Suprapubic skin (tissue), 4 donors: Measurements from ENCODE around the gene ANKRD31. TPM values are rescaled to one million over a fixed set of nuclear protein-coding genes. Genes with fewer than 3 reads are reported as not detected.
"Not testable (repeated sequence)": the region's sequence is repeated elsewhere in the genome, so short reads cannot be mapped to it uniquely, and the experiment has no call there.

Experiments used
- DNase-seq, 2 donors: peaks; one replicate each; pipeline ENCODE4 v3.0.0-alpha.2; 2019; ENCODE audit warnings: low spot score in 2 of 2
- H3K27ac ChIP-seq: fragments of 200-600 bp; sonication (generic); one replicate; pipeline ENCODE4 v1.5.1; 2019
- H3K27me3 ChIP-seq: fragments of 200-600 bp; sonication (generic); one replicate; pipeline ENCODE4 v1.5.1; 2019
- H3K36me3 ChIP-seq: fragments of 200-600 bp; sonication (generic); one replicate; pipeline ENCODE4 v1.5.1; 2019
- H3K4me1 ChIP-seq: fragments of 200-600 bp; sonication (generic); one replicate; pipeline ENCODE4 v1.5.1; 2019
- H3K4me3 ChIP-seq: fragments of 200-600 bp; sonication (generic); one replicate; pipeline ENCODE4 v1.5.1; 2019; ENCODE audit warnings: mild to moderate bottlenecking
- H3K9me3 ChIP-seq: fragments of 200-600 bp; sonication (generic); one replicate; pipeline ENCODE4 v1.5.1; 2019
- EP300 ChIP-seq: sonication (generic); formaldehyde crosslinking; IDR thresholded peaks from one replicate; pipeline ENCODE4 v1.6.1; 2017; ENCODE audit warnings: antibody characterized with exemption
- POLR2A ChIP-seq, 2 donors: fragments of 450-650 bp; IDR thresholded peaks; one replicate each; pipeline ENCODE4 v1.6.1; 2017; ENCODE audit warnings: antibody characterized with exemption in 2 of 2, mild to moderate bottlenecking in 2 of 2, moderate library complexity in 2 of 2
- POLR2AphosphoS5 ChIP-seq, 3 donors: sonication (generic); formaldehyde crosslinking; IDR thresholded peaks; one replicate each; pipeline ENCODE4 v1.6.1; 2017; ENCODE audit warnings: antibody characterized with exemption in 3 of 3
- WGBS: methylation state at CpG from one replicate; pipeline ENCODE4 v1.1.5; 2018; 5-methylcytosine and 5-hydroxymethylcytosine counted together
- total RNA-seq, 4 donors: library from RNA; depleted of rRNA; stranded (reverse); fragments of >200 nt; gene quantifications; one replicate each; pipeline ENCODE4 v1.1.0, GENCODE V29; 2016
- TF ChIP-seq, protein P1 (sequence below), 2 donors: fragments of 200-600 bp in 1 of 2; fragments of 450-650 bp in 1 of 2; sonication (generic) in 1 of 2; IDR thresholded peaks; one replicate each; pipeline ENCODE4 v1.5.1; 2016 to 2019; ENCODE audit warnings: antibody characterized with exemption in 2 of 2, mild to moderate bottlenecking in 1 of 2, moderate library complexity in 1 of 2

ANKRD31 gene
- total RNA-seq, 4 donors from 2014 or later: 0.19 to 0.26 (median 0.21) TPM; not detected in 1

DNA sequence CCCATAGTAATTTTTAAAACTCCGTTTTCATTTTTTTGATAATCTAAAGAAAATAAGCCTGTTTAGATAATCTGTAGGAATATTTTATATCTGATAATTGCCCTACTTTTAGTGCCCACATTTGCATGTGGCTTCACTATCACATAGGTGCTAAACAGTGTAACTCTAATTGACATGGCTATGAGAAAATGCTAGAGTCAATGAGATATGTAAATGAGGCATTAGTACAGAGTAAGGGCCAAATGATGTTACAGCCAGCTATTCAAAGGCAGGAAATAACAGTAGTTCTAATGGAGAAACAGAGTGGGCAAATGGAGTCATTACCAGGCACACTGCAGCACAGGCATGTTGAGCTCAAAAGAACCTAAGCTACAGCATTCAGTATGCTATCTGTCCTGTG is 147.0 kb downstream of the ANKRD31 start:
- H3K27me3 ChIP-seq: no peaks in the 10 kb centered on the region
- no peaks in the 10 kb centered on the region for H3K36me3 ChIP-seq
- TF ChIP-seq, protein P1, sequence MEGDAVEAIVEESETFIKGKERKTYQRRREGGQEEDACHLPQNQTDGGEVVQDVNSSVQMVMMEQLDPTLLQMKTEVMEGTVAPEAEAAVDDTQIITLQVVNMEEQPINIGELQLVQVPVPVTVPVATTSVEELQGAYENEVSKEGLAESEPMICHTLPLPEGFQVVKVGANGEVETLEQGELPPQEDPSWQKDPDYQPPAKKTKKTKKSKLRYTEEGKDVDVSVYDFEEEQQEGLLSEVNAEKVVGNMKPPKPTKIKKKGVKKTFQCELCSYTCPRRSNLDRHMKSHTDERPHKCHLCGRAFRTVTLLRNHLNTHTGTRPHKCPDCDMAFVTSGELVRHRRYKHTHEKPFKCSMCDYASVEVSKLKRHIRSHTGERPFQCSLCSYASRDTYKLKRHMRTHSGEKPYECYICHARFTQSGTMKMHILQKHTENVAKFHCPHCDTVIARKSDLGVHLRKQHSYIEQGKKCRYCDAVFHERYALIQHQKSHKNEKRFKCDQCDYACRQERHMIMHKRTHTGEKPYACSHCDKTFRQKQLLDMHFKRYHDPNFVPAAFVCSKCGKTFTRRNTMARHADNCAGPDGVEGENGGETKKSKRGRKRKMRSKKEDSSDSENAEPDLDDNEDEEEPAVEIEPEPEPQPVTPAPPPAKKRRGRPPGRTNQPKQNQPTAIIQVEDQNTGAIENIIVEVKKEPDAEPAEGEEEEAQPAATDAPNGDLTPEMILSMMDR (IDR thresholded peaks at IDR 0.05): no peak
- no peak for TF ChIP-seq EP300
- no peak for TF ChIP-seq POLR2AphosphoS5 (IDR thresholded peaks at IDR 0.05)
- no peak for TF ChIP-seq POLR2A (IDR thresholded peaks at IDR 0.05)
- no peaks in the 10 kb centered on the region for H3K9me3 ChIP-seq
- no peak overlapping the region for H3K4me3 ChIP-seq
- DNase-seq: no peak
- WGBS: 92% methylated on average over 1 of the region's 1 CpG
- no peaks in the 10 kb centered on the region for H3K4me1 ChIP-seq
- no peak overlapping the region for H3K27ac ChIP-seq

DNA sequence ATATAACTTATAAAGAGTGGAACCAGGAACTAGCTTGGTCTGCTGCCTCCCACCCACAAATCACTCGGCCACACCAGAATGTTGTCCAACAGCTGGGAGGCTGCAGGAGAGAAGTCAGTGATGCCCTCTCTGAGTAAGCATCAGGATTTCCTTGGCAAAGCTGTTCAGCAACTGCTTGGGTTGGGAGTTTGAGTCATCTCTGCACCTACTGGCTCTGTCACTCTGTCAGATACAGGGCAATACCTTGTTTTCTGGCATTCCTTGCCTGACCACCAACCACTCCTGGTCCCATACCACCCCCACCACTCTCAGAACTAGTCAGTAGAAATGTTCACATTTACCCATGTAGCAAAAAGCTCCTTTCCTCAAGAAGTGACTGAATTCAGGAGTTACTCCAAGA is 147.5 kb downstream of the ANKRD31 start:
- no peaks in the 10 kb centered on the region for H3K9me3 ChIP-seq
- no peak for DNase-seq
- 82% methylated on average over 1 of the region's 1 CpG for WGBS
- no peaks in the 10 kb centered on the region for H3K36me3 ChIP-seq
- no peaks in the 10 kb centered on the region for H3K27me3 ChIP-seq
- H3K4me1 ChIP-seq: no peaks in the 10 kb centered on the region
- H3K27ac ChIP-seq: no peak overlapping the region
- TF ChIP-seq, protein P1 (IDR thresholded peaks at IDR 0.05): no peak
- TF ChIP-seq EP300: no peak
- TF ChIP-seq POLR2AphosphoS5 (IDR thresholded peaks at IDR 0.05): no peak
- TF ChIP-seq POLR2A (IDR thresholded peaks at IDR 0.05): no peak
- no peak overlapping the region for H3K4me3 ChIP-seq

DNA sequence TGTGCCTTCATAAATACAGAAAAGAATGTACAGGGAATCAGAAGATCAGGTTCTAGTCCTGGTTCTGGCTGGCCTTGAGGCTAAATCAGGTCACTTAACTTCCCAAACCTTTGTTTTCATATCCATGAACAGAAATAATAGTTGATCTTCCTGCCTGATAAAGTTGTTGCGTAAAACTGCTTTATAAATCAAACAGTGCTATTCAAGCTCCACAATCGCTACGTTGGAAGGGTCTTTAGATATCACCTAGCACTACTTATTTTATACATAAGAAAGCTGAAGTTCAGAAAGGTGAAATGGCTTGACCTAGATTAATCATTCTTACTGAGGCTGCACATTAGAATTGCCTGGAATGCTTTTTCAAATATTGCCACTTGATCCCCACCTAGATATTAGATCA is 148.0 kb downstream of the ANKRD31 start:
- TF ChIP-seq POLR2AphosphoS5 (IDR thresholded peaks at IDR 0.05): no peak
- TF ChIP-seq, protein P1 (IDR thresholded peaks at IDR 0.05): no peak
- TF ChIP-seq EP300: no peak
- TF ChIP-seq POLR2A (IDR thresholded peaks at IDR 0.05): no peak
- no peaks in the 10 kb centered on the region for H3K36me3 ChIP-seq
- no peaks in the 10 kb centered on the region for H3K4me1 ChIP-seq
- H3K9me3 ChIP-seq: no peaks in the 10 kb centered on the region
- no peak overlapping the region for H3K4me3 ChIP-seq
- WGBS: 94% methylated on average over 3 of the region's 3 CpGs
- H3K27ac ChIP-seq: no peak overlapping the region
- no peaks in the 10 kb centered on the region for H3K27me3 ChIP-seq
- no peak for DNase-seq

DNA sequence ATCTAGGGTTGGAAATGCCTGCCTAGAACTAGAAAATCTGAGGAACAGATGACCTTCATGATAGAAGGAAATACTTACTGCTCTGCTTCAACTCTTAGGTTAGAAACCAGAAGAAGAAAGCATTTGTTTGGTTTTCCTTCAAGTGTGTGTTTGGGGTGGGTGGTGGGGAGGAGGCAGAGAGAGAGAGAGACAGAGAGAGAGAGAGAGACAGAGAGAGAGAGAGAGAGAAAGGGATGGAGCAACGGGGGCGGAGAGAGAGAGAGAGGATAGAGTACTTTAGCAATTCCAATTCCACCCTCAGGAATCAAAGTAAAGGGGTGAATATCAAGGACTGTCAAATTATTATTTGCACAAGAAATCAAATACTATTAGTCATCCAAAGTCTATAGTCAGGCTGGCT is 155.2 kb downstream of the ANKRD31 start:
- 74% methylated on average over 2 of the region's 2 CpGs for WGBS
- DNase-seq: no peak

DNA sequence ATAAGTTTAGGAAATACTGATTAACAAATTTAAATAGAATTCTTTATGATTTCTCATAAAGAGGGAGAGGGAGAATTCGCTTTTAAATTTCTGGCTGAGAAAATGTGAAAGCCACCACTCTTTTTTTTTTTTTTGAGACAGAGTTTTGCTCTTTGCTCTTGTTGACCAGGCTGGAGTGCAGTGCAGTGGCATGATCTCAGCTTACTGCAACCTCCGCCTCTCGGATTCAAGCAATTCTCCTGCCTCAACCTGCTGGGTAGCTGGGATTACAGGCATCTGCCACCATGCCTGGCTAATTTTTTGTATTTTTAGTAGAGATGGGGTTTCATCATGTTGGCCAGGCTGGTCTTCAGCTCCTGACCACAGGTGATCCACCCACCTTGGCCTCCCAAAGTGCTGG is 157.3 kb downstream of the ANKRD31 start:
- not testable (repeated sequence) for H3K27ac ChIP-seq, H3K4me3 ChIP-seq, H3K36me3 ChIP-seq, H3K4me1 ChIP-seq, DNase-seq, H3K9me3 ChIP-seq, H3K27me3 ChIP-seq
- WGBS: 88% methylated on average over 3 of the region's 3 CpGs

More for the DNA sequence above, 155.2 kb downstream of the ANKRD31 start:
- Histone ChIP-seq H3K4me3 (no peak overlapping the region), H3K36me3 (no peaks in the 10 kb centered on the region), H3K9me3 (no peaks in the 10 kb centered on the region), H3K27me3 (no peaks in the 10 kb centered on the region), H3K4me1 (no peaks in the 10 kb centered on the region), H3K27ac (no peak overlapping the region)
- TF ChIP-seq, protein P1 (IDR thresholded peaks at IDR 0.05): no peak
- TF ChIP-seq POLR2AphosphoS5 (IDR thresholded peaks at IDR 0.05) (no peak), EP300 (no peak), POLR2A (IDR thresholded peaks at IDR 0.05) (no peak)

DNA sequence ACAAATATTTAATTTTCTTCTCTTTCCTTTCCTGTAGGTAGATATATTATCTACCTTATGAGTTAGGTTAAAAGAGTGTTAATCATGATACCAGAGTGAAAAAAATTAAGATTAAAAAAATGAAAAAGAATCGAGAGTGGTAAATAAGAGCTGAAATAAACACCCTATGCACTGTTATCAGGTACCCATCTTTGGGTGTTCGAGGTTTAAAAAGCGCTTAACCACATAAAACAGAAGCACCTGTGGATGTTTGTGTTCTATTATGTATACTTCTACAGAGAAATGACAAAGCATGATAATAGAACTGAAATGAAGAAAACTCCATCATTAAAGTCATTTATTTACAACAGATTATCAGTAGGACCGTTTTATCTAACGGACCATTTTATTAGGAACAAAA is 158.7 kb downstream of the ANKRD31 start:
- WGBS: 81% methylated on average over 5 of the region's 5 CpGs
- Histone ChIP-seq H3K4me3 (no peak overlapping the region), H3K27ac (no peak overlapping the region), H3K9me3 (no peaks in the 10 kb centered on the region), H3K27me3 (no peaks in the 10 kb centered on the region), H3K36me3 (no peaks in the 10 kb centered on the region), H3K4me1 (no peaks in the 10 kb centered on the region)
- TF ChIP-seq POLR2AphosphoS5 (IDR thresholded peaks at IDR 0.05) (no peak), POLR2A (IDR thresholded peaks at IDR 0.05) (no peak), EP300 (no peak)
- TF ChIP-seq, protein P1 (IDR thresholded peaks at IDR 0.05): no peak
- DNase-seq: no peak
